NCI-H2081 (cell line): ENCODE measurements around the gene RYR3.
A peak's percentile ranks its signal among the peaks of the same experiment; 100 is the strongest.

Experiments used
- DNase-seq, 2 experiments: peaks; one replicate each; lab custom pipeline; 2025; lab: John Stamatoyannopoulos, UW

RYR3 gene

DNA sequence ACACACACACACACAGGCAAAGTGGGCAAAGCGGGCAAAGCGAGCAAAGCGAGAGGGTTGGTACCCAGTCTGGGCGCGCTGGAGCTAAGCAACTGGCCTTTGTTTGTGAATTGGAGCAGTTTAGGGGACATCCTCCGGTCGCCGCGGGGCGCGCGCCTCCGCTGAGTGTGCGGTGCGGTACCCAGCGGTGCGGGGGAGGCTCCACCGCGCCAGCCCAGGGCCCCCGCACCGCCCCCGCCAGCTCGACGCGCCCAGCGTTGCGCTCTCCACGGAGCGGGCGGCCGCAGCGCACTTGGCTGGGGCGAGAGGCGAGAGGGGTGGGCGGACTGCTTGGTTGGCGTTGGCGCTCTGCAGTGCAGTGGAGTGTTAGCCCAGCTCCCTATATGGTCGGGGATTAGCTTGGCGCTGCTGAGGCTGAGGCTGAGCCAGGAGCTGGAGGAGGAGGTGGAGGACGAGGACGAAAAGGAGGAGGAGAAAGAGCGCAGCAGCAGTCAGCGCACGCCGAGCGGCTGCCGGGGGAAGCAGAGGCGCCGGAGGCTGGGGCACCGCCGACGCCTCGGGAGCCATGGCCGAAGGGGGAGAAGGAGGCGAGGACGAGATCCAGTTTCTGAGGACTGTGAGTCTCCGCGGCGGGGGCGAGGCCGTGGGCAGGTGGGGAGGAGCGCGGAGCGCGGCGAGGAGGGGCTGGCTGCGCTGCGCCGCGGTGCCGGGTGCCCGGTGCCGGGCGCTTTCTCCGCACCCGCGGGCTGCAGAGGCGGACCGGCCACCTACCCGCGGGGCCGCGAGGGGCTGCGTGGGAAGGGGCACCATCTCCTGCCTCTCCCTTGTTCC, at the start of gene RYR3:
RYR3 (plus strand) TSS at position 487 of the 831 bp plus-strand sequence; CDS start at position 566, 79 bp downstream.
- DNase-seq, result peak; percentile 9 to 44

DNA sequence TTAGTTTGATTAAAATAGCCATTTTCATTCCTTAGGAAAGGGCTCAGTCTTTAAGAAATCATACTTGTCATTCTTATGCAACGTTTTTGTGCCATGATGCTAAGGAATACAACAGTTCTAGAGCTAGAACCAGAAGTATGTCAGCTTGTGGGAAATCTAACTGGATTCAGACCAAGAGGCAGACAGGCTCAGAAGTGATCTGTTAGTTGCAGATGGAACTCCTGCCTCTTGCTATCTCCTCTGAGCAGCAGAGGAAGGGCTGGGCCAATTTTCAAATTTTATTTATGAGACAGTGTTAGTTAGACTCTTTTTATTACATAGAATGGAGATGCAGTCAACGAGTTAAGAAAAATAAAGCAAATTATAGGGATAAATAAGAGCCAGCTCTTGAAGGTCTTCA, 48.5 kb upstream of the RYR3 start:
- no peak for DNase-seq

DNA sequence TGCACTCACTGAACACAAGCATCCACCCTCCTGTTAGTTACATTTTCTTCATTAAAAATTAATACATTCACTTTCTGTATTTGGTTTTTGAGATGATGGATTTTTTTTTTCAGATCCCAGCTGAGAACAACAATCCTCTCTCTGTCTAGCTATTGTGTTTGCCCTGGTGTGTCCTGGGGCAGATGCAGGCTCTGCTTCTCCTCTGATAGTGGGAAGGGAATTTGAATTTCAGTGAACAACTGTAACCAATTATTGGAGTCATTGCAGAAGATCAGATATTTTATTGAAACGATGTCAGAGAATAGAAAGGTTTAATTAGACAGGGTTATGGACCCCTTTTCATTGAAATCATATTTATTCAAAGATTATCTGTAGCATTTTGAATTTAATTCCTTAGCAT, 33.1 kb upstream of the RYR3 start:
- no peak for DNase-seq

DNA sequence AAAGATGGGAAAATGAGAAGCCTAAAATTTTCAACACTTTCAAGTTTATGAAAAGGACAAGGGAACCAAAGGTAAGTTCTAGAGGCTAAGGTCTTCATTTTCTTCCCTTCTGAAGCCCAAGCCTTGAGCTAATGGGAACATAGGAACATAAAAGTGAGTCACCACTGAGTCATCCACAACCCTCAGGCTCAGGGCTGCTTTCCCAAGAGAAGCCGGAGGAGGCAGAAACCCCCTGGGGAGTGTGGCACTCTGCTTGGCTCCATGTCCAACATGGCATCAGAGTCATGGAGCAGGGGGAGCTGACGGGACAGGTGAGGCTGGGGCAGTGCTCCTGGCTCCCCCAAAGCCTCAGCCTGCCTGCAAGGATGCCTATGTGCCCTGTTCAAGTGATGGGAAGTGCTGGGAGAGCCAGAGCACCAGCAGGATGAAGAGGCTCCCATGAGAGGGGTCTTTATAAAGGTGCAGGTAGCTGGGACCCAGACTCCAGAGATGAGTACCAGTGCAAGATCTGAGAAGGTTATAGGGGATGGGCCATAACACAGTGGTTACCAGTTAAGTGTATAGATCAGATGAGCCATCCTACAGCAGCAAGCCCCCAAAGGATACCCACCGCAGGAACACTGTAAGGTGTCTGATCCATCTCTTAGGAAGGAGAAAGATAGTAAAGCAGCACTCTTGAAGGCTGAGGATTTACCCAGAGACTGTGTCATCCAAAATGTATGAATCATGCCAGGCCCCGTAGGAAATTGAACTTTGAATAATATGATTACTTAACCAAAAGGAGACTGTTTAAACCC, 31.8 kb upstream of the RYR3 start:
- no peak for DNase-seq

DNA sequence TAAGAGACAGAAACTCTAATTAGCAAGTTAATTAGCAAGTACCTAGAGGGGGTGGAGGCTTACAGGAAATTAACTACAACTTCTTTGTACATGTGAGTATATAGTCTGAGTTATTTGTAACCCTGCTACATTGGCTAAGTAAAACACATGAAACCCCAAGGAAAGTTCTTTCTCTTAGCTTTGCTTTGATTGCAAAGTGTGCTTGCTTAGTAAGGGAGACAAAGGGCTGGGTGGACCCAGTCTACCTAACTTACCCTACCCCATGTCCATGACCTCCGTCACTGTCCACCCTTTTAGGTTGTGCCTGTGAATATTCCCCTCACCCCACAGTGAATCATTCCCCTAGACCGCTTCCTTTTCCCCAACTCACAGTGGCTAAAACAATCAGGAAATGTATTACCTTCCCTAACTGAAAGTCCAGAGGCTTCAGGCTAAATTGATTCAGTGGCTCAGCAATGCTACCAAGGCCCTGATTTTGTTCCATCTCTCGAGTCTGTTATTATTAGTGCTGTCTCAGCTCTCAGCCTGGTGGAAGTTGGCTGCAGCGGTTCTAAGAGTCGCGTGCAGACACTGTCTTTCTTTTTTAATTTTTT, 31.1 kb upstream of the RYR3 start:
- DNase-seq, result no peak

DNA sequence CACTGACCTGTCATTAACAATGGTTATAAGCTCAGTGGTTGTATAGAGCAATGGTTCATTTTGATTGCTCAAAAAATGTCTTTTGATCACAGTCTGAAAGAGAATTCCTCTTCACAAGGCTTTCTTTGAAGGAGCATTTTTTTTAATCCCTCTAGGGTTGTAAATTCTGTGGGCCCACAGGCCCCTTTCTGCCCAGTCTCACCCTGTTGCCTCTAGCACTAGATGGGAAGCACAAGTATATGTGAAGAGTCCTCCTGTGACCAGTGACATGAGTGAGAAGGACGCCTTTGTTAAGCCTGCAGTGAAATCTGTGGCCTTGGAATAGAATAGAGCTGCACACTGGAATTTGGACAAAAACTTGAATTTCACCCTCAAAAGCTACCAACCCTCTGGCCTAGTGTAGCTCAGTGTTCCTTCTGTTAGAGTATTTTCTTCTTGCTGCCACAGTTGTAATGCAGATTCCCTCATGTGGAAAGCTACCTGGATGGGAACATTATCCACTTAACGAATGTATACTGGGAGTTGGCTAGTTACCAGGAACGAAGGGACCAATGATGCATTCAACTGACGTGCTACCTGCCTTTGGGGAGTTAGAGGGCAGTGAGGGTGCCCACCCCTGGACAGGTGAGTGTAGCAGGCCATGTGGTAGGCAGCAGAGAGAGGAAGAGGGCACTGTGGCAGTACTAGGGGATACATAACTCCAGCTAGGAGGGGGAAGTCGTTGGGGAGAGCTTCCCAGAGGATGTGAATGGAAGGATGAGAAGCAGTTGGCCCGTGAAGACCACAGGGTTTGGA, 28.3 kb upstream of the RYR3 start:
- DNase-seq, result no peak

DNA sequence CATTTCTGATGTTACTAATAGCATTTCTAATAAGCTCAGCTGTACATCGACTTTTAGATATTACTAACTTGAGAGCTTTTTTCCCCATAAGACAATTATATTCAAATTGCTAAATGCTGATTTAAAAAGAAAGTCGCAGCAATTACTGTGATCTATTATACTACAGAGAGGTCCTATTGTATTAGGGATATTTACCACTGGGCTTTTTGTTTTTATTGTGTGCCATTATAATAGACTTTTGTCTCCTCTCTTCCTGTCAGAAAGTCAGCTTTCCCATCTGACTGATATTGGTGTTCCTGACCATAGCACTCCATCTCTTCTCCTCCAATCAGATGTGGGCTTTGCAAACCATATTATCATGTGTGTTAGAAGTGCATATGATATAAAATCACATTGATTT, 27.2 kb upstream of the RYR3 start:
- no peak for DNase-seq

DNA sequence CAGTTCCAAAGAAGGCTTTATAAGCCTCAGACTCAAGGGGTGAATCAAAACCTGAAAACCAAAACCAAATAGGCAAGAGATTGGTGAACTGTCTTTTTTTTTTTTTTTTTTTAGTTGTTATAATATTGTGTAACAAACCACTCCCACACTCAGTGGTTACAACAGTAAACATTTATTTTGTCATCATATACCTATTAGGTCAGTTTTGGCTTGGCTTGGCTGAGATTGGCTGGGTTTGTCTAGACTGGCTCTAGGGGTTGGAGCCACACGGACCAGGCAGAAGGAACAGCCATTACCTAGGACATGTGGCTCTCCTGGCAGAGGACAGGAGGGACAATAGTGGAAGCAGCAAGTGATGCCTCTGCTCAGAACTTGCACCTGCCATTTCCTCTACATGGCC, 26.4 kb upstream of the RYR3 start:
- DNase-seq, result peak in 1 of 2 experiments; percentile 11

DNA sequence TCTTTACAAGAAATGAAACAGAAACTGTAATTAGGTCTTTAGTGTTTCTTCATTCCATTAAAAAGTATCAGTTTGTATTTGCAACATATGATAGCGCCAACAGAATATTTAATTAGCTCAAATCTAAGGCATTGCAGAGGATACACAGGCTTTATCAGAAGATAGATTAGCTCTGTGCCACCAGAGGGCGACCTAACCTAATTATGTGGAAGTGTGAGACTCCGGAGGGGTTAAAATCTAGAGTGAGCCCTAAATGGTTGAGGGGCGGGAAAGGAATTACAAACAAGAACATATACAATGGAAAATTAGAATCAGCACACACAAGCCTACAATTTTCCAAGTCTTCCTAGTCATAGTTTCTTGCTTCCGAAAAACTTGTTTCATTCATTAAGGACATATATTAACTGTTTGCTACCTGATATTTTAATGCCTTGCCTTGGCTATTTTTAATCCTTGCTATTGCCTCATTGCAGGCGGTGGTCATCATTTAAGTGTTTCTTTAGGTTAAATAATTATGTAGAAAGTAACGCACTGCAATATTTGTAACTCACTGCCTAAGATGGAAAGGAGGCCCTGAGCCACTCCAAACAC, 18.0 kb upstream of the RYR3 start:
- peak; percentile 73 to 75 for DNase-seq

DNA sequence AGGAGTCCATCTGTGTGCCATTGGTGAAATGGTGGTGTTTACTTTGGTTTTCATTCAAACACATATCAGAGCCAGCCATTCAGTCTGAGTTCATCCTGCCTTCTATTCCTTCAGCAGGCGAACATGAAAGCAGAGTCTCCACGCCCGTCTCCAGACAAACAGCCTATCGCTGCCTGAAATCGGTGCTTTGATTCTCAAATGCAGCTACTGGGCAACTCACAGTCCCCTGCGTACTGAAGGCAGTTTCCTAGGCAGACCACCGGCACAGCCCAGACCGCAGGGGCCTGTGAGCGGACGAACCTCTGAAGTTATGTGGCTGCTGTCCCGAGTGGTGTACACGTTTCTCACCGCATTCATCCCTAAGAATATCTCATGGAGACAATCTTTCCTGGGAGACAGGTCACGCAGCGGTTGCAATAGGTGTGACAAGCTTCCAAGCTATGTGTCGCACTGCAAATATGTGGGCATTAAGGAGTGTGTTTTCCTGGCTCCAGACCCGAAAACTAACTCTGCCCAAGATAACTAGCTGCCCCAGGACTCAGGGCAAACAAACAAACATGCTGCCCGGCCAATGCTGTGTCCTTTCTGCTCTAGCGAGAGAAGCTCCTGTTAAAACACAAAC, 16.9 kb upstream of the RYR3 start:
- DNase-seq, result no peak

DNA sequence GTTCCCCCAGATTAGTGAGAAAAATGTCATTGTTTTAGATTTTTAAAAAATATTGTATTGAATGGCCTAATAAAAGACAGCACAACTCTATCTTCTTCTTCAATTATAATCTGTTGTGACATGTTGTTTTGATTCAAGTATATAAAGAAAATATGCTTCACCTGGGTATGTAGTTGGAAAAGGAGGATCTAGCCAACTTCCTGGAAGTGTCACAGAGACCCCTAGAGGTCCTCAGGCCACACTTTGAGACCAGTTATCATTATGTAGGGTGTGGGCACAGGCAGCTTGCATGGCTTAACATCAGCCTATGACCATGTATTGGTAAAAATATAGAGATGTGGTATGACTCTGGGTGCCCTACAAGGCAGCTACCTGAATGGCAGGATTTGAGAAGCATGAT, 14.7 kb upstream of the RYR3 start:
- DNase-seq, result no peak

DNA sequence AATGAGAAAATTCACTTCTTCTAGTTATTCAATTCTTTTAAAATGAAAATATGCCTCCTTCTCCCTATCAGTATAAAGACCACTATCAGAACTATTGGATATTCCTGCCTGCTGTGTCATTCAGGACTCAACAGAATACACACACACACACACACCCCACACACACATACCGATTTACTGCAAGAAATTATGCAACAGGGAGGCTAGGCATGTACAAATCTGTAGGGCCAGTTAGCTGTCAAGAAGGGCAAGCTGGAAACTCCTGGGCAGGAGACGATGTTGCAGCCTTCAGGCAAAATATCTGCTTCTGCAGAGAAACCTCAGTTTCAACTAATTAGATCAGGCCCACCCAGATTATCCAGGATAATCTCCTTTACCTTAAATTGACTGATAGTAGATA, 13.9 kb upstream of the RYR3 start:
- no peak for DNase-seq

DNA sequence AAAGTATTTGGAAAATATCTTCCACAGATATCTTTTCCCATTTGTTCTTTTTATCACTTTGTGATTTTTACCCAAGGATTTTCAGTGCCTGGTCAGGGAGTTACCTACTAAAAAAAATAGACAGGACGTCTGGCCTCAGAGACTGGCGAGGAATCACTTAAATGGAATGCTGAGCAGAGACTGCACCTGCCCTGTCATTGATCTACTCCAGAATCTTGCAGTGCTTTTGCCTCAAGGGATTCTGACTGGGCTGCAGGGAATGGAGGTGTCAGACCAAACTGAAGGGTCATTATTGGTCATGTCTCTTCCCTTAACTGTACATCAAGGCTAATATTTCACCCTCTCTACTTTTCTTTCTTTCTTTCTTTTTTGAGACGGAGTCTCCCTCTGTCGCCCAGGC, 12.1 kb upstream of the RYR3 start:
- DNase-seq, result no peak

DNA sequence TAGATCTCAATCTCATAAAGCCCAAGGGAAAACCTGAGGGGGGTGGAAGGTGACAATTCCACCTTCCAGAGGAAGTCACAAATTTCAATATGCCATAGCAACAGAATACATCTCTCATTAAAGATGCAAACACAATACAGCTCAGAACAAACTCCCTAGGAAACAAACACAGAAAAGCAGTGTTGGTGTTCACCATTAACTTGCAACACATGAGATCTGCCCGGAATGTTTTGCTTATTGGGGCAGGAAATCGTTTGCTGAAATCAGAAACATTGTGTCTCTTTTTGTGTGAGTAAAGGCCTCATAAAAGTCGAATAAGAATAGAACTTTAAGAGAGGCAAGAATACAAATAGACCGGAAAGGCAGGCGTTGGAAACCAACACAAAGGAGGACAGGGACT, 5.8 kb upstream of the RYR3 start:
- DNase-seq, result peak in 1 of 2 experiments; percentile 23

DNA sequence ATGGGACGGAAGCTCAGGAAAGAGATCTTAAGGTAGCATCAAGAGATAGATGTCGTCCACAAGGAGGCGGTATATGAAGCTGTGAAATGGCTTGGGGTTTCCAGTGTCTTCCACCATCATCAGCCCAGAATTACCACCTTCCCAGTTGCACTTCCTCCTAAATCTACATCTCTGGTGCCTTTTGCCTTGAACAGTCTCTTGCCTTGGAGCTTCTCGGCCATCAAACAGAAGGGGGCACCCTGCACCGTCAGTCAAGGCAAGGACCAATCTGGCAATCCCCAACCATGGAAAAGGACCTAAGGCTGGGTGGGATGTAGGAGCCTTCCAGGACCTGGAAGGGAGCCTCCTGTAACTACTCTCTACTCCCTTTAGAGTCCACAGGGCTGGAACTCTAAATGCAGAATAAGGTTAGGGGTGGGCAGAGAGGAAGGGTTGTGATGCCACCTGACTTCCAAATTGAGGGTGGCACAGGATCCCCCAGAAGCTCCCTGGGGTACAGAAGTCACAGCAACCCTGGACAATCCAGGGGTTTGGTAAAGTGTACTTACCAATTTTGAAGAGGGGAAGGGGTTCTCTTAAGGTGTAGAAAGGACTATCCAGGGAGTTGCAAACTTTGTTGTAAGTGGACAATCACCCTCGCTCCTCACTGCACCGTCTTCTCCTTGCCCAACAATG, 1.0 kb upstream of the RYR3 start:
- DNase-seq, result peak in 1 of 2 experiments; percentile 27

DNA sequence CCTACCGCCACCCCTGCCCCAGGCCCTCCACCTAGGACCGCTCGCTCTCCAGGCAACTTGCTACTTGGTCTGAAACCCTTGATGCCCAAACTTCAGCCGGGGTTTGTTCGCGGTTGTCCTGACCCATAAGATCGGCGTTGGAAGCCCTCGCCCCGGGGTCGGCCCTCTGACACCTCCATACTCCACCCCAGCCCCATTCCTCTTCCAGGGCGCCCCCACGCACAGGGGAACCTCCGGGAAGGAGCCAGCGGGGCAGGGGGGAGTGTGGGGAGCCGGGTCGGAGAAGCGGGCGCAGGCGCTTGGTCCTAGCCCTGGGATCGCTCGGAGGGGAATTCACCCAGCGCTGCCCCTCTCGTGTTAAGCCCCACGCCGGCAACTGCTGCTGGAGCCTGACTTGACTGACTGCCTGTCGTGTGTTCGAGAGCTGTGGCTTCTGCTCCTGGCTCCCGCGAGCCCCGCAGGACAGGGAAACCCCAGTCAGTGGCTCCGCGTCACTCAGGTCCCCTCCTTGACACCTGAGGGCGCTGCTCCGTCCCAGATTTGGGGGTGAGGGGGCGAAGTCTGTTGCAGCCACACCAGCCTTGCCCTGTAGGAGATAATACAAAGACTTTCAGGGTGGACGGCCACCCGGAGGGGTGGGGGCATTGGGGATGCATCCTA, 675 bp downstream of the RYR3 start:
- no peak for DNase-seq

DNA sequence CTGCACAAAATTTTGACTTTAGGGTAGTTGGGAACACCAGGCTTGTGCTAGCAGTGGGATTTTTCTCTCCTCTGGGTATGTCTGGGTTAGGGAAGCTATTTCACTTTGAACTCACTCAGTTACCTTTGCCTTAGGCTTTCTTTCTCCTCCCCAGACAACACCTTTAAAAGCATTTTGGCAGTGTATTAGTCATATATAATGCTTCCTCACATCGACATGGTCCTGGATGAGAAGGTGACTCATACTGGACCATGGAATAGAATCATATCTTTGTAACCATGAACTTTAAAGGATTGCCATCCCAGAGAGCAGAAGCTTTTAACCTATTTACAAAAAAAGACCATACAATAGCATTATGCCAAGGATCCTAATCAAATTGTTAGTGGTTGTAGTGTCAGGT, 2.7 kb downstream of the RYR3 start:
- no peak for DNase-seq

DNA sequence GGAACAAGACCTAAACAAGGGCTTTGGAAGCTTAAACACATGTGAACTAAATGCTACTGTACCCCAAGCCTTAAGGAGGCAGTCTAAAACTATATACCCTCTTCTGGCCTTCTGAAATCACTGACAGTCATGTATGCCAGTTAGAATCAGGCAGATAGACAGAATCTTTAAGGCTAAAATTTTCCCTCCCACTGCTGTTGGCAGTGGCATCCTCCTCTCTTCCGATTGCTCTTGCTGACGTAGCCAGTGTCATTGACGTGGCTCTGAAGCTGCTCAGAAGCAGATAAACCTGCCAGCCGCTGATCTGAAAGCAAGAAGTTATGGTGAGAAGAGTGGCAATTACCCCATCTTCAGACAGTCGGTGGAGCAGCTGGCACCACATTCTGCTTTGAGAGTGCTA, 3.3 kb downstream of the RYR3 start:
- no peak for DNase-seq

DNA sequence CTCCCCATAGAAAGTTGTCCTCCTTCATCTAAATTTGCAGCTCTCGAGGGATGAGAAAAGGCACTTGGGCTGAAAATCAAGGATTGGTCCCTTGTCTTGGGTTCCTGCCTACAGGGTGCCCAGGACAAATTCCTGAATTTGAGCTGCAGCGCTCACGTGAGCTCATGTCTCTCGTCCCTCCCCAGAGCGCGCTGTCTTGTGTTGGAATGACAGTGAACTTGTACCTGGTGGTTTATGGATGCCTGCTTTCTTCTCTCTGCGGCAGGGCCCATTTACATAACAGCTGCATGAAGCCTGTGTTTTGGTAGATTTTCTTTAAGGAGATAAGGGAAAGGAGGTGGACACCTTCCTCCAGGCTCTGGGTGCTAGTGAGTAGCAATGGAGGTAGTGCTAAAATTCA, 4.3 kb downstream of the RYR3 start:
- no peak for DNase-seq

DNA sequence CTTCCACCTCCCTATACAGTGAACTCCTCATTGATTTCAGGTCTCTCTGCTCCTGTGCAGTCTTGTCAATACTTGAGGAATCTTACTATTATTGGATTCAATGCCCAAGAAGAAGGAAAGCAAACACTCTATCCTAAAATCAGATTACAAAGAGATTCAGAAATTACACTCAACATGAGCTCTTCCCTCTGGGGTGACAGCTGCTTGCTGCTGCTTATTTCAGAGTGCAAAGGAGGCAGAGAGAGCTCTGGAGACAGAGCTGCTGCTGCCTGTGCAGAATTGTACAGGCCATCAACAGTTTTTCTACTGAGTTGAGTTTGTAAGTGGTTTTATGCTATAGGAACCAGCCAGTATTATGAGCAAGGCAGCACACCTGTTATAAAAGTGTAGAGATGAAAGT, 7.1 kb downstream of the RYR3 start:
- no peak for DNase-seq
